GM18526 (cell line): ENCODE results near the gene OSMR.

ENCODE experiments used
- POLR2A ChIP-seq: IDR thresholded peaks from 3 replicates; pipeline ENCODE4 v1.6.1; 2011; ENCODE audit not compliant: insufficient read length; ENCODE audit errors: extremely low read depth

The OSMR gene

GRCh38 chr5:38878391-38879077, 32.7 kb downstream of the OSMR start:
- TF ChIP-seq POLR2A, result no peak

GRCh38 chr5:38879078-38879460, 33.3 kb downstream of the OSMR start:
- no peak for TF ChIP-seq POLR2A

- no peak for TF ChIP-seq POLR2A
Observed at GRCh38 chr5:38883842-38884241, 38.0 kb downstream of the OSMR start.

GRCh38 chr5:38885208-38885607, 39.4 kb downstream of the OSMR start:
- no peak for TF ChIP-seq POLR2A

GRCh38 chr5:38888041-38888440, 42.2 kb downstream of the OSMR start:
- no peak for TF ChIP-seq POLR2A

GRCh38 chr5:38889424-38889823, 43.6 kb downstream of the OSMR start:
- TF ChIP-seq POLR2A, result no peak

- TF ChIP-seq POLR2A, result no peak
Observed at GRCh38 chr5:38891563-38891962, 45.8 kb downstream of the OSMR start.

GRCh38 chr5:38892363-38892762, 46.6 kb downstream of the OSMR start:
- no peak for TF ChIP-seq POLR2A

- no peak for TF ChIP-seq POLR2A
Observed at GRCh38 chr5:38896760-38897159, 50.9 kb downstream of the OSMR start.

- no peak for TF ChIP-seq POLR2A
Observed at GRCh38 chr5:38899936-38900335, 54.1 kb downstream of the OSMR start.

- no peak for TF ChIP-seq POLR2A
Observed at GRCh38 chr5:38905516-38905915, 59.7 kb downstream of the OSMR start.

- TF ChIP-seq POLR2A, result no peak
Observed at GRCh38 chr5:38906503-38906902, 60.7 kb downstream of the OSMR start.

- no peak for TF ChIP-seq POLR2A
Observed at GRCh38 chr5:38911933-38912332, 66.1 kb downstream of the OSMR start.

GRCh38 chr5:38913714-38914113, 67.9 kb downstream of the OSMR start:
- no peak for TF ChIP-seq POLR2A

- no peak for TF ChIP-seq POLR2A
Observed at GRCh38 chr5:38916802-38917201, 71.0 kb downstream of the OSMR start.

GRCh38 chr5:38921174-38921573, 75.4 kb downstream of the OSMR start:
- no peak for TF ChIP-seq POLR2A

GRCh38 chr5:38922199-38922598, 76.4 kb downstream of the OSMR start:
- TF ChIP-seq POLR2A, result no peak

- no peak for TF ChIP-seq POLR2A
Observed at GRCh38 chr5:38923661-38924451, 78.0 kb downstream of the OSMR start.
